Measurements from ENCODE around the gene PLEKHG2. TPM values are rescaled to one million over a fixed set of nuclear protein-coding genes. Genes with fewer than 3 reads are reported as not detected.
A peak's percentile ranks its signal among the peaks of the same experiment; 100 is the strongest.

PLEKHG2 gene
- total and polyA plus RNA-seq, 2 experiments from 2014 or later: 25.3 to 34.0 TPM

DNA sequence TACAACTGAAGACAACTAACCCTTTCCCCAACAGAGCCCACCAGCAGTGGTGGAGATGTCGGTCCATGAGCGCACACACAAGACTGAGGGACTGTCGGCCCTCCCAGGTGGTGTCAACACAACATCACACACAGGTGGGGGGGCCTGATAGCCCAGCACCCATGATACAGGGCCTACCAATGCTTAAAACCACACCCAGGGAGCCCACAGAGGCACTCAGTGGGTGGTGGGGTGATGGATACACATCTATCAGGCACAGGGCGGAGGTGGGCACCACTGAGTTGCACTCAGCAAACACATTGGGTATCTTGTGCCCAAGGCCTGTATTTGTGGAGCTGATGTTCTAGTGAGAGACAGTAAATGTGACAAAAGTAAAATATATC is 12.8 kb upstream of the PLEKHG2 start:
- Histone ChIP-seq H3K4me3 (no peak overlapping the region), H3K27me3 (no peaks in the 10 kb centered on the region), H3K9me2 (replicated peaks; ENCODE audit: insufficient read depth) (no peaks in the 10 kb centered on the region), H3K79me2 (peaks cover 2% of the 10 kb centered on the region), H3K36me3 (replicated peaks; ENCODE audit: insufficient read depth, low read depth) (no peaks in the 10 kb centered on the region), H3K27ac (peak overlapping the region; percentile 100), H3K9me3 (ENCODE audit: low read depth) (no peaks in the 10 kb centered on the region), H4K20me1 (ENCODE audit: insufficient read depth, poor library complexity, severe bottlenecking) (no peaks in the 10 kb centered on the region), H2AFZ (no peak overlapping the region), H3K4me1 (ENCODE audit: insufficient read depth) (peaks cover 45% of the 10 kb centered on the region), H3K4me2 (no peak overlapping the region)
- no peak for DNase-seq (ENCODE audit: low spot score)
- 96% methylated on average over 4 of the region's 4 CpGs for WGBS (ENCODE audit: low lambda C conversion rate, missing lambda C conversion rate)
- no peak for TF ChIP-seq EZH2phosphoT487 (IDR thresholded peaks at IDR 0.05; ENCODE audit: low read depth, severe bottlenecking, unreplicated experiment)
- TF ChIP-seq, protein P1, sequence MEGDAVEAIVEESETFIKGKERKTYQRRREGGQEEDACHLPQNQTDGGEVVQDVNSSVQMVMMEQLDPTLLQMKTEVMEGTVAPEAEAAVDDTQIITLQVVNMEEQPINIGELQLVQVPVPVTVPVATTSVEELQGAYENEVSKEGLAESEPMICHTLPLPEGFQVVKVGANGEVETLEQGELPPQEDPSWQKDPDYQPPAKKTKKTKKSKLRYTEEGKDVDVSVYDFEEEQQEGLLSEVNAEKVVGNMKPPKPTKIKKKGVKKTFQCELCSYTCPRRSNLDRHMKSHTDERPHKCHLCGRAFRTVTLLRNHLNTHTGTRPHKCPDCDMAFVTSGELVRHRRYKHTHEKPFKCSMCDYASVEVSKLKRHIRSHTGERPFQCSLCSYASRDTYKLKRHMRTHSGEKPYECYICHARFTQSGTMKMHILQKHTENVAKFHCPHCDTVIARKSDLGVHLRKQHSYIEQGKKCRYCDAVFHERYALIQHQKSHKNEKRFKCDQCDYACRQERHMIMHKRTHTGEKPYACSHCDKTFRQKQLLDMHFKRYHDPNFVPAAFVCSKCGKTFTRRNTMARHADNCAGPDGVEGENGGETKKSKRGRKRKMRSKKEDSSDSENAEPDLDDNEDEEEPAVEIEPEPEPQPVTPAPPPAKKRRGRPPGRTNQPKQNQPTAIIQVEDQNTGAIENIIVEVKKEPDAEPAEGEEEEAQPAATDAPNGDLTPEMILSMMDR (IDR thresholded peaks at IDR 0.05; ENCODE audit: poor library complexity): no peak

DNA sequence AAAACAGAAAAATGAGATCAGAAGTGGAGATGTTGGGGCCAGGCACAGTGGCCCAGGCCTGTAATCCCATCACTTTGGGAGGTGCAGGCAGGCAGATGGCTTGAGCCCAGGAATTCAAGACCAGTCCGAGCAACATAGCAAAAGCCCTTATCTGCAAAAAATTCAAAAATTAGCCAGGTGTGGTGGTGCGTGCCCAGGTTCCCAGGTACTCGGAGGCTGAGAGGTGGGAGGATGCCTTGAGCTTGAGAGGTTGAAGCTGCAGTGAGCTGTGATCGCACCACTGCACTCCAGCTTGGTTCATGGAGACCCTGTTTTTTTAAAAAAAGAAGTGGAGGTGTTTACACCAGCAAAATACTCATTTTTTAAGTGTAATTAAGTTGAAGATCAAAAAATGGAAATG is 12.4 kb upstream of the PLEKHG2 start:
- Histone ChIP-seq H3K4me2 (no peak overlapping the region), H3K27ac (peak overlapping the region; percentile 100), H3K27me3 (no peaks in the 10 kb centered on the region), H3K36me3 (replicated peaks; ENCODE audit: insufficient read depth, low read depth) (no peaks in the 10 kb centered on the region), H3K79me2 (peaks cover 5% of the 10 kb centered on the region), H2AFZ (no peak overlapping the region), H3K9me2 (replicated peaks; ENCODE audit: insufficient read depth) (no peaks in the 10 kb centered on the region), H3K4me3 (no peak overlapping the region), H3K4me1 (ENCODE audit: insufficient read depth) (peaks cover 45% of the 10 kb centered on the region), H4K20me1 (ENCODE audit: insufficient read depth, poor library complexity, severe bottlenecking) (no peaks in the 10 kb centered on the region), H3K9me3 (ENCODE audit: low read depth) (no peaks in the 10 kb centered on the region)
- TF ChIP-seq, protein P1 (IDR thresholded peaks at IDR 0.05; ENCODE audit: poor library complexity): no peak
- TF ChIP-seq EZH2 (IDR thresholded peaks at IDR 0.05; ENCODE audit: borderline replicate concordance) (no peak), EZH2phosphoT487 (IDR thresholded peaks at IDR 0.05; ENCODE audit: low read depth, severe bottlenecking, unreplicated experiment) (no peak)
- 89% methylated on average over 4 of the region's 4 CpGs for WGBS (ENCODE audit: low lambda C conversion rate, missing lambda C conversion rate)
- DNase-seq (ENCODE audit: low spot score): no peak

GRCh38 chr19:39401070-39401548 is 11.4 kb upstream of the PLEKHG2 start:
- Histone ChIP-seq H3K36me3 (replicated peaks; ENCODE audit: insufficient read depth, low read depth) (no peaks in the 10 kb centered on the region), H3K4me3 (no peak overlapping the region), H3K79me2 (peaks cover 15% of the 10 kb centered on the region), H3K27ac (peak overlapping the region; percentile 100), H3K9me3 (ENCODE audit: low read depth) (no peaks in the 10 kb centered on the region), H4K20me1 (ENCODE audit: insufficient read depth, poor library complexity, severe bottlenecking) (no peaks in the 10 kb centered on the region), H3K4me1 (ENCODE audit: insufficient read depth) (peaks cover 54% of the 10 kb centered on the region), H3K4me2 (peak overlapping the region; percentile 57), H3K9me2 (replicated peaks; ENCODE audit: insufficient read depth) (no peaks in the 10 kb centered on the region), H3K27me3 (no peaks in the 10 kb centered on the region), H2AFZ (no peak overlapping the region)
- DNase-seq (ENCODE audit: low spot score): peak; percentile 33
- 35% methylated on average over 4 of the region's 4 CpGs for WGBS (ENCODE audit: low lambda C conversion rate, missing lambda C conversion rate)
- TF ChIP-seq EZH2 (IDR thresholded peaks at IDR 0.05; ENCODE audit: borderline replicate concordance) (no peak), EZH2phosphoT487 (IDR thresholded peaks at IDR 0.05; ENCODE audit: low read depth, severe bottlenecking, unreplicated experiment) (no peak)
- TF ChIP-seq, protein P1 (IDR thresholded peaks at IDR 0.05; ENCODE audit: poor library complexity): no peak
